ENCODE measurements around the gene GDPD5.

The GDPD5 gene

GRCh38 chr11:75429902-75430713, 95.6 kb downstream of the GDPD5 start:
- no peaks in the 10 kb centered on the region for H3K36me3 ChIP-seq (ENCODE audit: insufficient read depth, low read length)
- H3K4me1 ChIP-seq (ENCODE audit: insufficient read depth, low read length) = peaks cover 13% of the 10 kb centered on the region
- H3K9ac ChIP-seq (ENCODE audit: low read depth, low read length) = peak overlapping the region; percentile 47
- H3K9me3 ChIP-seq (ENCODE audit: control insufficient read depth, insufficient read depth, low read length) = peaks cover 9% of the 10 kb centered on the region

- Histone ChIP-seq H3K9me3 (ENCODE audit: control insufficient read depth, insufficient read depth, low read length) (peaks cover 9% of the 10 kb centered on the region), H3K9ac (ENCODE audit: low read depth, low read length) (peak overlapping the region; percentile 47; the same call in 1 of the 2 replicates), H3K36me3 (ENCODE audit: insufficient read depth, low read length) (no peaks in the 10 kb centered on the region), H3K4me1 (ENCODE audit: insufficient read depth, low read length) (peaks cover 13% of the 10 kb centered on the region)
These were observed 96.2 kb downstream of the GDPD5 start for GRCh38 chr11:75429641-75429901.

GRCh38 chr11:75428989-75429640, 96.6 kb downstream of the GDPD5 start:
- Histone ChIP-seq H3K36me3 (ENCODE audit: insufficient read depth, low read length) (no peaks in the 10 kb centered on the region), H3K4me1 (ENCODE audit: insufficient read depth, low read length) (peaks cover 14% of the 10 kb centered on the region), H3K9ac (ENCODE audit: low read depth, low read length) (no peak overlapping the region), H3K9me3 (ENCODE audit: control insufficient read depth, insufficient read depth, low read length) (peaks cover 9% of the 10 kb centered on the region)

- Histone ChIP-seq H3K9me3 (ENCODE audit: control insufficient read depth, insufficient read depth, low read length) (peaks cover 9% of the 10 kb centered on the region), H3K9ac (ENCODE audit: low read depth, low read length) (no peak overlapping the region)
These were observed 97.4 kb downstream of the GDPD5 start for GRCh38 chr11:75428281-75428724.

GRCh38 chr11:75427181-75427580, 98.6 kb downstream of the GDPD5 start:
- H3K4me1 ChIP-seq (ENCODE audit: insufficient read depth, low read length) = peaks cover 5% of the 10 kb centered on the region; the same call in 1 of the 2 replicates
- H3K9ac ChIP-seq (ENCODE audit: low read depth, low read length) = no peak overlapping the region
- peaks cover 9% of the 10 kb centered on the region for H3K9me3 ChIP-seq (ENCODE audit: control insufficient read depth, insufficient read depth, low read length)

More at GRCh38 chr11:75428281-75428724, 97.4 kb downstream of the GDPD5 start:
- Histone ChIP-seq H3K36me3 (ENCODE audit: insufficient read depth, low read length) (no peaks in the 10 kb centered on the region), H3K4me1 (ENCODE audit: insufficient read depth, low read length) (peaks cover 12% of the 10 kb centered on the region)

GRCh38 chr11:75426720-75427086, 99.0 kb downstream of the GDPD5 start:
- Histone ChIP-seq H3K36me3 (ENCODE audit: insufficient read depth, low read length) (peaks cover 6% of the 10 kb centered on the region), H3K9me3 (ENCODE audit: control insufficient read depth, insufficient read depth, low read length) (peaks cover 9% of the 10 kb centered on the region), H3K9ac (ENCODE audit: low read depth, low read length) (no peak overlapping the region), H3K4me1 (ENCODE audit: insufficient read depth, low read length) (peaks cover 5% of the 10 kb centered on the region; the same call in 1 of the 2 replicates)

More at GRCh38 chr11:75427181-75427580, 98.6 kb downstream of the GDPD5 start:
- H3K36me3 ChIP-seq (ENCODE audit: insufficient read depth, low read length) = peaks cover 4% of the 10 kb centered on the region; the same call in 1 of the 2 replicates

- H3K36me3 ChIP-seq (ENCODE audit: insufficient read depth, low read length) = peaks cover 10% of the 10 kb centered on the region
- peaks cover 5% of the 10 kb centered on the region; the same call in 1 of the 2 replicates for H3K4me1 ChIP-seq (ENCODE audit: insufficient read depth, low read length)
- peaks cover 9% of the 10 kb centered on the region for H3K9me3 ChIP-seq (ENCODE audit: control insufficient read depth, insufficient read depth, low read length)
- H3K9ac ChIP-seq (ENCODE audit: low read depth, low read length) = peak overlapping the region; percentile 5; the same call in 1 of the 2 replicates
These were observed 100.3 kb downstream of the GDPD5 start for GRCh38 chr11:75425422-75425821.

- Histone ChIP-seq H3K9me3 (ENCODE audit: control insufficient read depth, insufficient read depth, low read length) (peaks cover 6% of the 10 kb centered on the region), H3K4me1 (ENCODE audit: insufficient read depth, low read length) (peaks cover 5% of the 10 kb centered on the region; the same call in 1 of the 2 replicates), H3K36me3 (ENCODE audit: insufficient read depth, low read length) (peaks cover 10% of the 10 kb centered on the region), H3K9ac (ENCODE audit: low read depth, low read length) (no peak overlapping the region)
These were observed 101.3 kb downstream of the GDPD5 start for GRCh38 chr11:75424396-75424795.

GRCh38 chr11:75423721-75424120, 102.0 kb downstream of the GDPD5 start:
- Histone ChIP-seq H3K9ac (ENCODE audit: low read depth, low read length) (no peak overlapping the region), H3K36me3 (ENCODE audit: insufficient read depth, low read length) (peaks cover 10% of the 10 kb centered on the region), H3K4me1 (ENCODE audit: insufficient read depth, low read length) (peaks cover 5% of the 10 kb centered on the region; the same call in 1 of the 2 replicates), H3K9me3 (ENCODE audit: control insufficient read depth, insufficient read depth, low read length) (no peaks in the 10 kb centered on the region)

- Histone ChIP-seq H3K9ac (ENCODE audit: low read depth, low read length) (no peak overlapping the region), H3K9me3 (ENCODE audit: control insufficient read depth, insufficient read depth, low read length) (no peaks in the 10 kb centered on the region), H3K36me3 (ENCODE audit: insufficient read depth, low read length) (peaks cover 10% of the 10 kb centered on the region), H3K4me1 (ENCODE audit: insufficient read depth, low read length) (peaks cover 5% of the 10 kb centered on the region; the same call in 1 of the 2 replicates)
These were observed 103.2 kb downstream of the GDPD5 start for GRCh38 chr11:75422248-75423231.

GRCh38 chr11:75421902-75422247, 103.9 kb downstream of the GDPD5 start:
- H3K4me1 ChIP-seq (ENCODE audit: insufficient read depth, low read length) = peaks cover 5% of the 10 kb centered on the region; the same call in 1 of the 2 replicates
- no peaks in the 10 kb centered on the region for H3K9me3 ChIP-seq (ENCODE audit: control insufficient read depth, insufficient read depth, low read length)
- no peak overlapping the region for H3K9ac ChIP-seq (ENCODE audit: low read depth, low read length)
- H3K36me3 ChIP-seq (ENCODE audit: insufficient read depth, low read length) = peaks cover 10% of the 10 kb centered on the region

- H3K4me1 ChIP-seq (ENCODE audit: insufficient read depth, low read length) = peaks cover 5% of the 10 kb centered on the region; the same call in 1 of the 2 replicates
- no peak overlapping the region for H3K9ac ChIP-seq (ENCODE audit: low read depth, low read length)
- peaks cover 11% of the 10 kb centered on the region for H3K36me3 ChIP-seq (ENCODE audit: insufficient read depth, low read length)
- no peaks in the 10 kb centered on the region for H3K9me3 ChIP-seq (ENCODE audit: control insufficient read depth, insufficient read depth, low read length)
These were observed 104.6 kb downstream of the GDPD5 start for GRCh38 chr11:75421035-75421602.

- no peak overlapping the region for H3K9ac ChIP-seq (ENCODE audit: low read depth, low read length)
- no peaks in the 10 kb centered on the region for H3K9me3 ChIP-seq (ENCODE audit: control insufficient read depth, insufficient read depth, low read length)
- peaks cover 13% of the 10 kb centered on the region for H3K36me3 ChIP-seq (ENCODE audit: insufficient read depth, low read length)
- H3K4me1 ChIP-seq (ENCODE audit: insufficient read depth, low read length) = peaks cover 5% of the 10 kb centered on the region; the same call in 1 of the 2 replicates
These were observed 105.3 kb downstream of the GDPD5 start for GRCh38 chr11:75420224-75421034.
